IMR-90 (cell line): ENCODE results near the gene NKTR. TPM values are rescaled to one million over a fixed set of nuclear protein-coding genes. Genes with fewer than 3 reads are reported as not detected.

Experiments
- ATAC-seq: fragments of 200-7000 bp; cut with Tn5 transposase; 2 replicates; pipeline ENCODE4 v1.9.1; 2020; ENCODE audit warnings: low read depth, mild to moderate bottlenecking, moderate library complexity
- BruUV-seq: library from RNA; stranded (reverse); fragments of 400-500 nt; replicated peaks from 2 replicates; lab custom pipeline; 2021; lab: Mats Ljungman, UMichigan
- CTCF ChIA-PET: fragments of 300-600 bp; formaldehyde crosslinking; extraction: SDS; loops from one replicate; lab custom pipeline; 2021; ENCODE audit warnings: antibody characterized with exemption; lab: Yijun Ruan, JAX
- POLR2A ChIA-PET: fragments of 300-600 bp; sonication (Branson Sonifier 250); formaldehyde crosslinking; loops from one replicate; lab custom pipeline; 2022; ENCODE audit warnings: antibody characterized with exemption; ENCODE audit not compliant: unreplicated experiment; lab: Charles Lee
- DNase-seq: peaks from one replicate; pipeline ENCODE4 v3.0.0; 2013
- H2AFZ ChIP-seq: replicated peaks from 2 replicates; pipeline ENCODE3; 2013; ENCODE audit warnings: low read length, mild to moderate bottlenecking; ENCODE audit not compliant: poor library complexity
- H2AK5ac ChIP-seq: 2 replicates; pipeline ENCODE4 v1.6.1; 2013; ENCODE audit warnings: low read depth, low read length, inconsistent platforms
- H2AK9ac ChIP-seq: replicated peaks from 2 replicates; pipeline ENCODE3; 2013; ENCODE audit warnings: mild to moderate bottlenecking, low read depth, low read length, moderate library complexity; ENCODE audit not compliant: poor library complexity
- H2BK120ac ChIP-seq: 2 replicates; pipeline ENCODE4 v1.6.1; 2013; ENCODE audit warnings: low read depth, low read length, inconsistent platforms
- H2BK15ac ChIP-seq: 3 replicates; pipeline ENCODE4 v1.6.1; 2013; ENCODE audit warnings: low read depth, low read length, inconsistent platforms
- H2BK20ac ChIP-seq: 2 replicates; pipeline ENCODE4 v1.6.1; 2013; ENCODE audit warnings: low read depth, mild to moderate bottlenecking, inconsistent platforms, low read length, moderate library complexity
- H2BK5ac ChIP-seq: 2 replicates; pipeline ENCODE4 v1.6.1; 2013; ENCODE audit warnings: mild to moderate bottlenecking, low read depth, low read length, inconsistent platforms; ENCODE audit not compliant: poor library complexity, severe bottlenecking
- H3K14ac ChIP-seq: replicated peaks from 2 replicates; pipeline ENCODE4 v1.6.1; 2013; ENCODE audit warnings: low read depth, low read length, inconsistent platforms
- H3K18ac ChIP-seq: 2 replicates; pipeline ENCODE4 v1.6.1; 2013; ENCODE audit warnings: low read depth, low read length, control low read depth
- H3K23ac ChIP-seq: 2 replicates; pipeline ENCODE4 v1.6.1; 2013; ENCODE audit warnings: low read depth, low read length, inconsistent platforms
- H3K27ac ChIP-seq: 2 replicates; pipeline ENCODE4 v1.5.1; 2013; ENCODE audit warnings: mild to moderate bottlenecking, control low read depth, low read length; ENCODE audit not compliant: insufficient read depth
- H3K27me3 ChIP-seq: 2 replicates; pipeline ENCODE4 v1.6.1; 2013; ENCODE audit warnings: low read length; ENCODE audit not compliant: control insufficient read depth, insufficient read depth
- H3K36me3 ChIP-seq: 2 replicates; pipeline ENCODE4 v1.6.1; 2013; ENCODE audit warnings: low read length, mixed read lengths; ENCODE audit not compliant: control insufficient read depth, insufficient read depth
- H3K4ac ChIP-seq: 2 replicates; pipeline ENCODE4 v1.6.1; 2013; ENCODE audit warnings: low read depth, low read length, inconsistent platforms
- H3K4me1 ChIP-seq: 2 replicates; pipeline ENCODE4 v1.6.1; 2013; ENCODE audit warnings: low read length, mixed read lengths; ENCODE audit not compliant: control insufficient read depth, insufficient read depth
- H3K4me2 ChIP-seq: 2 replicates; pipeline ENCODE4 v1.6.1; 2013; ENCODE audit warnings: low read depth, mild to moderate bottlenecking, control low read depth, low read length, moderate library complexity
- H3K4me3 ChIP-seq: 2 replicates; pipeline ENCODE4 v1.5.1; 2013; ENCODE audit warnings: low read depth, mild to moderate bottlenecking, control low read depth, low read length, moderate library complexity; ENCODE audit not compliant: insufficient read depth
- H3K56ac ChIP-seq: 2 replicates; pipeline ENCODE4 v1.6.1; 2013; ENCODE audit warnings: low read length, inconsistent platforms; ENCODE audit not compliant: insufficient read depth; ENCODE audit errors: extremely low read depth
- H3K79me1 ChIP-seq, 2 experiments: 2 replicates each; pipeline ENCODE4 v1.6.1; 2013; ENCODE audit warnings: low read length in 2 of 2, inconsistent platforms in 1 of 2, low read depth in 1 of 2
- H3K9ac ChIP-seq: 2 replicates; pipeline ENCODE4 v1.6.1; 2013; ENCODE audit warnings: low read depth, low read length, control low read depth
- H3K9me1 ChIP-seq: 2 replicates; pipeline ENCODE4 v1.6.1; 2013; ENCODE audit warnings: low read length, inconsistent platforms; ENCODE audit not compliant: insufficient read depth
- H3K9me3 ChIP-seq: 2 replicates; pipeline ENCODE4 v1.6.1; 2013; ENCODE audit warnings: low read length; ENCODE audit not compliant: control insufficient read depth, insufficient read depth
- H4K20me1 ChIP-seq: 2 replicates; pipeline ENCODE4 v1.6.1; 2013; ENCODE audit warnings: low read length, inconsistent platforms; ENCODE audit not compliant: insufficient read depth
- H4K5ac ChIP-seq: 2 replicates; pipeline ENCODE4 v1.6.1; 2013; ENCODE audit warnings: mild to moderate bottlenecking, low read depth, low read length, control low read depth
- H4K8ac ChIP-seq, 2 experiments: 2 replicates each; pipeline ENCODE4 v1.6.1; 2013; ENCODE audit warnings: low read depth in 2 of 2, low read length in 2 of 2, control low read depth in 1 of 2, inconsistent platforms in 1 of 2
- H4K91ac ChIP-seq: 2 replicates; pipeline ENCODE4 v1.6.1; 2013; ENCODE audit warnings: low read depth, low read length, inconsistent platforms; ENCODE audit not compliant: insufficient read depth
- BHLHE40 ChIP-seq: fragments of 150-350 bp; IDR thresholded peaks from 2 replicates; pipeline ENCODE4 v1.6.1; 2016; ENCODE audit warnings: mild to moderate bottlenecking, low read depth, low read length
- CEBPB ChIP-seq: IDR thresholded peaks from 2 replicates; pipeline ENCODE4 v1.6.1; 2012; ENCODE audit warnings: low read depth, low read length, improper control_type of control experiment
- CHD1 ChIP-seq: IDR thresholded peaks from 2 replicates; pipeline ENCODE4 v1.6.1; 2012; ENCODE audit warnings: low read depth, low read length, improper control_type of control experiment
- CTCF ChIP-seq: conservative IDR thresholded peaks from 2 replicates; pipeline ENCODE4 v1.5.1; 2012; ENCODE audit warnings: mild to moderate bottlenecking, low read depth, low read length, improper control_type of control experiment
- ELK1 ChIP-seq: fragments of 150-350 bp; IDR thresholded peaks from 2 replicates; pipeline ENCODE4 v1.6.1; 2016; ENCODE audit warnings: low read depth, mild to moderate bottlenecking, low read length, moderate library complexity, borderline replicate concordance
- FOS ChIP-seq: fragments of 150-350 bp; IDR thresholded peaks from 2 replicates; pipeline ENCODE4 v1.6.1; 2016; ENCODE audit warnings: low read depth, low read length
- MAFK ChIP-seq: IDR thresholded peaks from 2 replicates; pipeline ENCODE4 v1.6.1; 2012; ENCODE audit warnings: low read depth, low read length, improper control_type of control experiment
- MAZ ChIP-seq: IDR thresholded peaks from 2 replicates; pipeline ENCODE4 v1.6.1; 2012; ENCODE audit warnings: low read depth, mild to moderate bottlenecking, low read length, improper control_type of control experiment, moderate library complexity, borderline replicate concordance
- MXI1 ChIP-seq: IDR thresholded peaks from 2 replicates; pipeline ENCODE4 v1.6.1; 2012; ENCODE audit warnings: low read depth, mild to moderate bottlenecking, low read length, moderate library complexity, borderline replicate concordance
- NFE2L2 ChIP-seq: fragments of 150-350 bp; IDR thresholded peaks from 2 replicates; pipeline ENCODE4 v1.6.1; 2016; ENCODE audit warnings: low read depth, mild to moderate bottlenecking, low read length
- POLR2A ChIP-seq: IDR thresholded peaks from 2 replicates; pipeline ENCODE4 v1.6.1; 2012; ENCODE audit warnings: mild to moderate bottlenecking, low read depth, low read length
- RAD21 ChIP-seq: IDR thresholded peaks from 2 replicates; pipeline ENCODE4 v1.6.1; 2012; ENCODE audit warnings: low read length, improper control_type of control experiment
- RCOR1 ChIP-seq: IDR thresholded peaks from 2 replicates; pipeline ENCODE4 v1.6.1; 2012; ENCODE audit warnings: mild to moderate bottlenecking, low read length, improper control_type of control experiment; ENCODE audit not compliant: insufficient replicate concordance
- RFX5 ChIP-seq: IDR thresholded peaks from 2 replicates; pipeline ENCODE4 v1.8.0; 2012; ENCODE audit warnings: low read depth, mild to moderate bottlenecking, low read length, moderate library complexity
- SMC3 ChIP-seq: fragments of 150-350 bp; IDR thresholded peaks from 2 replicates; pipeline ENCODE4 v1.6.1; 2016; ENCODE audit warnings: low read depth, mild to moderate bottlenecking, antibody characterized with exemption, low read length, moderate library complexity
- USF2 ChIP-seq: fragments of 150-350 bp; IDR thresholded peaks from 2 replicates; pipeline ENCODE4 v1.6.1; 2017; ENCODE audit warnings: mild to moderate bottlenecking, antibody characterized with exemption, low read length, low read depth
- dilution Hi-C: fragments of 300-500 bp; cut with HindIII; formaldehyde crosslinking; loops from one replicate; pipeline ENCODE4 v1.14.3; 2018; ENCODE audit warnings: low sequenced_read_pairs; ENCODE audit not compliant: unreplicated experiment
- in situ Hi-C: fragments of 300-500 bp; cut with MboI; formaldehyde crosslinking; loops from 3 replicates; pipeline ENCODE4 v1.14.3; 2019; ENCODE audit warnings: low sequenced_read_pairs, inconsistent platforms, mixed read lengths
- intact Hi-C: fragments of 100-400 bp; cut with micrococcal nuclease; formaldehyde crosslinking; loops from 2 replicates; pipeline ENCODE4 v1.10.0; 2022
- polyA plus RNA-seq, 3 experiments: library from polyadenylated mRNA; depleted of rRNA; stranded (reverse); fragments of >200 nt; gene quantifications; 2 replicates each; pipeline ENCODE4 v1.2.3, GENCODE V29; 2012; ENCODE audit warnings: low replicate concordance in 1 of 3
- total RNA-seq: library from RNA; depleted of rRNA; stranded (reverse); fragments of >200 nt; gene quantifications from 2 replicates; pipeline ENCODE4 v1.2.3, GENCODE V29; 2012

Gene NKTR
- total and polyA plus RNA-seq, 2 of the 4 experiments (the other 2 are of a cell fraction): 24.0 to 30.7 TPM

- in situ Hi-C loops (no loop called here), intact Hi-C loops (no loop called here), dilution Hi-C loops (no loop called here)
- Histone ChIP-seq H3K27ac (no peak overlapping the region), H3K9ac (no peak overlapping the region), H3K4me3 (no peak overlapping the region), H3K18ac (no peak overlapping the region), H3K4me1 (no peaks in the 10 kb centered on the region), H3K23ac (no peak overlapping the region), H2AK9ac (no peak overlapping the region), H2BK20ac (no peak overlapping the region), H4K91ac (no peak overlapping the region), H4K8ac (no peak overlapping the region), H4K20me1 (no peaks in the 10 kb centered on the region), H2BK5ac (no peak overlapping the region), H2AK5ac (no peak overlapping the region), H2AFZ (no peak overlapping the region), H2BK120ac (no peak overlapping the region), H3K4me2 (no peak overlapping the region), H3K4ac (no peak overlapping the region), H2BK15ac (no peak overlapping the region), H3K56ac (no peak overlapping the region), H3K79me1 (no peaks in the 10 kb centered on the region), H3K27me3 (peaks cover 10% of the 10 kb centered on the region), H4K5ac (no peak overlapping the region), H3K14ac (no peak overlapping the region), H3K9me1 (no peaks in the 10 kb centered on the region), H3K36me3 (no peaks in the 10 kb centered on the region), H3K9me3 (peaks cover 5% of the 10 kb centered on the region)
- ChIA-PET POLR2A (no interaction called here), CTCF (no interaction called here)
- ATAC-seq (no peak), DNase-seq (no peak)
- TF ChIP-seq SMC3 (no peak), RCOR1 (no peak), NFE2L2 (no peak), POLR2A (no peak), ELK1 (no peak), RAD21 (no peak), CHD1 (no peak), MXI1 (no peak), CTCF (no peak), FOS (no peak), RFX5 (no peak), CEBPB (no peak), USF2 (no peak), MAFK (no peak), BHLHE40 (no peak), MAZ (no peak)
- no TSS peak for BruUV-seq
Observed at GRCh38 chr3:42673082-42673481, 72.6 kb downstream of the NKTR start.
